ENCODE results near the gene APOL3.

Gene APOL3

DNA sequence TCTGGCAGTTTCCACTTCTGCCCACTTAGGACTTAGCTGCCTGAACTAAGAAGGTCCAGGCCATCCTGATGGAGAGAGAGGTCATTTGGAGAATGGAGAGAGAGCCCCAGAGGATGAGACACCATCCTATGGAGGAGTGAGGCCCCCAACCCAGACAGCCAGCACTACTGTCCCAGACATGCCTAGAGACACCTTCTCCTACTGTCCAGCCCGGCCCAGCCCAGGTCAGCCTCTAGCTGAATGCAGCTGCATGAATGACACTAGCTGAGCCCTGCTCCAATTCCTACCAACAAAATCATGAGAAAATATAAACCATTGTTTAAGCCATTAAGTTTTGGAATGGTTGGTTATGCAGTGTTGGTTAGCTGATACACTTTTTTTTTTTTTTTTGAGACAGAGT is 47.4 kb downstream of the APOL3 start:
- DNase-seq (ENCODE audit: low spot score), result no peak
- TF ChIP-seq, protein P1, sequence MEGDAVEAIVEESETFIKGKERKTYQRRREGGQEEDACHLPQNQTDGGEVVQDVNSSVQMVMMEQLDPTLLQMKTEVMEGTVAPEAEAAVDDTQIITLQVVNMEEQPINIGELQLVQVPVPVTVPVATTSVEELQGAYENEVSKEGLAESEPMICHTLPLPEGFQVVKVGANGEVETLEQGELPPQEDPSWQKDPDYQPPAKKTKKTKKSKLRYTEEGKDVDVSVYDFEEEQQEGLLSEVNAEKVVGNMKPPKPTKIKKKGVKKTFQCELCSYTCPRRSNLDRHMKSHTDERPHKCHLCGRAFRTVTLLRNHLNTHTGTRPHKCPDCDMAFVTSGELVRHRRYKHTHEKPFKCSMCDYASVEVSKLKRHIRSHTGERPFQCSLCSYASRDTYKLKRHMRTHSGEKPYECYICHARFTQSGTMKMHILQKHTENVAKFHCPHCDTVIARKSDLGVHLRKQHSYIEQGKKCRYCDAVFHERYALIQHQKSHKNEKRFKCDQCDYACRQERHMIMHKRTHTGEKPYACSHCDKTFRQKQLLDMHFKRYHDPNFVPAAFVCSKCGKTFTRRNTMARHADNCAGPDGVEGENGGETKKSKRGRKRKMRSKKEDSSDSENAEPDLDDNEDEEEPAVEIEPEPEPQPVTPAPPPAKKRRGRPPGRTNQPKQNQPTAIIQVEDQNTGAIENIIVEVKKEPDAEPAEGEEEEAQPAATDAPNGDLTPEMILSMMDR (IDR thresholded peaks at IDR 0.05; ENCODE audit: extremely low read depth, missing control alignments), result no peak

DNA sequence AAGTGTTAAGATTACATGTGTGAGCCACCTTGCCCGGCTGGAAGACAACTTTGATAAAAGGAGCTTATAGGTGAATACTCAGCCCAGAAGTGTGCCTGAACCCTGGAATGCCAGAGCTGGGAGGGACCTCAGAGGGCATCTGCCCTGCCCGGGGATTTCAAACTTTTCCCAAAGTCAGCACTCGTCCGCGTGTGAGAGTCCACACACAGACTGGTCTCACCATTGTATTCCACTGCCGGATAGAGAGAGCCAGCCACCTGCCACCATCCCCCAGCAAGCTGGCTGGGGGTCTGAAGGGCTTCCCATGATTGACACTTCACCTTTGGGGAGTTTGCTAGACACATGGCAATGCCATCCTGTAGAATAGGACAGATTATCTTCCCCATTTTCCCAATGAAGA is 49.2 kb downstream of the APOL3 start:
- TF ChIP-seq, protein P1 (IDR thresholded peaks at IDR 0.05; ENCODE audit: extremely low read depth, missing control alignments), result no peak
- no peak for DNase-seq (ENCODE audit: low spot score)

DNA sequence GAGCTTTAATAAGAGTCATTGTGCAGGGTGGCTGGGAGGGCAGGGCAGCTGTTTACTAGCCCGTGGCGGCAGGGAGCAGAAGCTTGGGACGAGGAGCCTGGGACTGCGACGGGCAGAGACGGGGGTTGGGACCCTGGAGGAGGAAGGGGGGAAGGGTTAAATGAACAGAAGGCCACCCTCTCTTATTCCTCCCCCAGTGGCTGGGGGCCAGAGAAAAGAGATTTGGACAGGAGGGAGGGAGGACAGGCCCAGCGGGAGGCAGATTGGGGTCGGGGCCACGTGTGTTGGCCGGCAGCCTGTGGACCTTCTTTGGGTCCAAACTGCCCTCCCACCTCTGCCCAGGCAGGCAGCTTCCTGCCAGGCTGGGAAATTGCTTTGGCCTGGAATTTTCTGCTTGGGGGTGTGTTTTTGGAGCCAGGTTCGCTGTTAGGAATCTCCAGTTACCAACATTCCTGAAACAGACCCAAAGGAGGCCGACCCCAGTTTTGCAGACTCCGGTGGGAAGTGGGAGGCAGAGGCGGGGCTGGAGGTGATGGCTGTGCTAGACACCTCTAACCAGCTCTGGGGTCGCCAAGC is 50.2 kb downstream of the APOL3 start:
- TF ChIP-seq, protein P1 (IDR thresholded peaks at IDR 0.05; ENCODE audit: extremely low read depth, missing control alignments), result no peak

DNA sequence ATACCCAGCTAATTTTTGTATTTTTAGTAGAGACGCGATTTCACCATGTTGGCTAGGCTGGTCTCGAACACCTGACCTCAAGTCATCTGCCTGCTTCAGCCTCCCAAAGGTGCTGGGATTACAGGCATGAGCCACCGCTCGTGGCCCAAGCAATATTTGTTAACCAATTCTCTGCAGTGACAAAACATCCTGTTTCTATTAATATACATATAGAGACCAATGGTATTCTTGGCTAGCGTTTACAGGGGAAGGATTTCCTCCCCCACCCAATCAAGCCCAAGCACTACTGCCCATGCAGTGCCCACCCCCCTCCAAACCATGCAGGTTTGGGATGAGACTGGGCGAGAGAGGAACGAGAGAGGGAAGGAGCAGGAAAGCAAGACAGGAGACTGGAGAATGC is 53.1 kb downstream of the APOL3 start:
- DNase-seq (ENCODE audit: low spot score), result no peak
- TF ChIP-seq, protein P1 (IDR thresholded peaks at IDR 0.05; ENCODE audit: extremely low read depth, missing control alignments), result no peak

More for the DNA sequence above, 50.2 kb downstream of the APOL3 start:
- no peak for DNase-seq (ENCODE audit: low spot score)

DNA sequence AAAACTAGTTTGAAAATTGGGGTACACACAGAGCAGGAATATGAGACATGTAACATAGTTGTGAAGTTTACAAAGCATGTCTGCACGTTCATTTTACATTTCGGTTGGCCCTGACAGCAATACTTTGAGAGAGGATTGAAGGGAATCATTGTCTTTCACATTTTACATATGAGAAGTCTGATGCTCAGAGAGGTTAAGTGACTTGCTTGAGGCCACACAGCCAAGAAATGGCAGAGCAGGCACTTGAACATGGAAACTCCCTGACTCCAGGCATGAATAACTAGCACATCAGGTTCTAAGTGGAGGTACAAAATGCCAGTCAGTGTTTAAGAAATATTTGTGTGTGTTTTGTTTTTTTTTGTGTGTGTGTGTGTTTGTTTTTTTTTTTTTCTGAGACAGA is 53.6 kb downstream of the APOL3 start:
- DNase-seq (ENCODE audit: low spot score), result no peak
- TF ChIP-seq, protein P1 (IDR thresholded peaks at IDR 0.05; ENCODE audit: extremely low read depth, missing control alignments), result no peak

DNA sequence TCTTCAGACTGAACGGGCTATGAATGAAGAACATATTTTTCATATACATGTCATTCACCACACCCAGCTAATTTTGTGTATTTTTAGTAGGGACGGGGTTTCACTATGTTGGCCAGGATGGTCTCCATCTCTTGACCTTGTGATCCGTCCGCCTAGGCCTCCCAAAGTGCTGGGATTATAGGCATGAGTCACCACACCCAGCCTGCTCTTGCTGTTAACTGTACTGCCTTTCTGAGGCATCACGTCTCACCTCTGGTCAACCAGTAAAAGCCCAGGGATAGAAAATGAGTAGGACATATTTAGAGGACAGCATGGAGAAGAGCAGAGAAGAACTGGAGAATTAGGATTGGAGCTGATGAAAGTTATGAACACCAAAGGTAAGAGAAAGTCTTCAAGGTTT is 55.6 kb downstream of the APOL3 start:
- TF ChIP-seq, protein P1 (IDR thresholded peaks at IDR 0.05; ENCODE audit: extremely low read depth, missing control alignments), result no peak
- DNase-seq (ENCODE audit: low spot score), result no peak

DNA sequence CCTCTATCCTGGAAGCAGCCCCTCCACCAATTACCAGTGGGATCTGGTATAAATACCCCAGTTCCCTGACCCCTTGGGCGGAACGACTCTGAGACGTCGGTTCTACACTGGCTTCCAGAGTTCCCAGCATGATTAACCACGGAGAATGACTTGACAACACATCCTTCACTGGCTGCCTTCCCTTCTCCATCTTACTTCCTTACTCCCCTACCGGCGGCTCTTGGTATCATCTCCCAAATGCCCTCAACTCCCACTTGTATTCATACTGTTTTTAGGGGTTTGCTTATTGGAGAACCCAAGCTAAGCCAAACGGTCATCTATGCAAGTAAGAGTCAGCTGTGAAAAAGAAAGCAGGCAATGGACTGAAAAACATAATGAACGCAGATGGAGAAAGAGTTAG is 56.1 kb downstream of the APOL3 start:
- TF ChIP-seq, protein P1 (IDR thresholded peaks at IDR 0.05; ENCODE audit: extremely low read depth, missing control alignments), result no peak
- no peak for DNase-seq (ENCODE audit: low spot score)
